ENCODE data around the gene PFDN5. TPM values are rescaled to one million over a fixed set of nuclear protein-coding genes. Genes with fewer than 3 reads are reported as not detected.

Gene PFDN5
- total RNA-seq = 100 to 1,000 TPM; 376 to 383 TPM

DNA sequence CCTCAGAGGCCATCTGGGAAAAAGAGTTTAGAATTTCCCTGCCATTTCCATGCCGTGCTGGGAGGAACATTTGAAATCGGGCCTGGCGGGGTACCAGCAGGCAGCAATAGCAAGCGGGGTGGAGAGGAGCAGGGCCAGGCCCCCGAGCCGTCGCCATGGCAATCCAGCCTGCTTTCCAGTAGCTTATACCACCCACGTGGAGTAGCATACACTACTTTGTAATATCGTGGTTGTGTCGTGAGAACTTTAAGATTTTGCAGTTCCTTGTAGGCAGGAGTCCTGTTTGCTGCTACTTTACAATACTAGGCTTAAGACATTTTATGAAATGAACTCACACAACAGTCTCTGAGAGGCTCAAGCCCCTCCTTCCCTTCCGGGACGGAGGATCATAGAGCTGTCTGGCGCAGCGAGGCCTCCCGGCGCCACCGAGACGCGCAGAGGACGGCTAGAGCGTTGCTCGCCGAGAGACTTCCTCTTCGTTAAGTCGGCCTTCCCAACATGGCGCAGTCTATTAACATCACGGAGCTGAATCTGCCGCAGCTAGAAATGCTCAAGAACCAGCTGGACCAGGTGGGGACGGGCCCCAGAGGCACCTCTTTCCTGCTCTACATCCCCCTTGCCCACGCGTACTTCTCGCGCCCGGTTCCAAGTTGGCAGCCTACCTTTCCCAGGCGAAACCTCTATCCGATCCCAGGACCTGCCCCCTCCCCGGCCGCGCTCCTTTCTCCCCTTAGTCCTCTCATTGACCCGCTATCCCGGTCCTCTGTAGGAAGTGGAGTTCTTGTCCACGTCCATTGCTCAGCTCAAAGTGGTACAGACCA lies at the start of gene PFDN5:
PFDN5 (plus strand) TSS at position 473 of the 821 bp plus-strand sequence; CDS start at position 499, 26 bp downstream.
- peak within 1 kb of the TSS; percentile 95 for H3K27ac Mint-ChIP-seq
- peak; percentile 94 for DNase-seq
- no peaks in the 10 kb centered on the region for H3K9me3 Mint-ChIP-seq
- peaks cover 59% of the 10 kb centered on the region for H3K36me3 Mint-ChIP-seq (ENCODE audit: low read depth)
- CTCF ChIA-PET = interaction anchor here (0.7 to 6.6 kb wide), 13 partner anchors 9 to 180 kb away, joined by 3 to 39 read pairs (median 4); partner anchors contain the start of genes AAAS and ESPL1
- intact Hi-C loops (cut with micrococcal nuclease) = loop anchor here (1.0 to 5.0 kb wide), 10 partner anchors 27 to 432 kb away; partner anchors contain the start of genes CALCOCO1, CSAD, EIF4B and ESPL1
- H3K27me3 Mint-ChIP-seq (ENCODE audit: low read depth) = no peaks in the 10 kb centered on the region
- H3K4me1 Mint-ChIP-seq (ENCODE audit: low read depth) = peaks cover 53% of the 10 kb centered on the region
- H3K4me3 Mint-ChIP-seq = peak within 1 kb of the TSS; percentile 98

DNA sequence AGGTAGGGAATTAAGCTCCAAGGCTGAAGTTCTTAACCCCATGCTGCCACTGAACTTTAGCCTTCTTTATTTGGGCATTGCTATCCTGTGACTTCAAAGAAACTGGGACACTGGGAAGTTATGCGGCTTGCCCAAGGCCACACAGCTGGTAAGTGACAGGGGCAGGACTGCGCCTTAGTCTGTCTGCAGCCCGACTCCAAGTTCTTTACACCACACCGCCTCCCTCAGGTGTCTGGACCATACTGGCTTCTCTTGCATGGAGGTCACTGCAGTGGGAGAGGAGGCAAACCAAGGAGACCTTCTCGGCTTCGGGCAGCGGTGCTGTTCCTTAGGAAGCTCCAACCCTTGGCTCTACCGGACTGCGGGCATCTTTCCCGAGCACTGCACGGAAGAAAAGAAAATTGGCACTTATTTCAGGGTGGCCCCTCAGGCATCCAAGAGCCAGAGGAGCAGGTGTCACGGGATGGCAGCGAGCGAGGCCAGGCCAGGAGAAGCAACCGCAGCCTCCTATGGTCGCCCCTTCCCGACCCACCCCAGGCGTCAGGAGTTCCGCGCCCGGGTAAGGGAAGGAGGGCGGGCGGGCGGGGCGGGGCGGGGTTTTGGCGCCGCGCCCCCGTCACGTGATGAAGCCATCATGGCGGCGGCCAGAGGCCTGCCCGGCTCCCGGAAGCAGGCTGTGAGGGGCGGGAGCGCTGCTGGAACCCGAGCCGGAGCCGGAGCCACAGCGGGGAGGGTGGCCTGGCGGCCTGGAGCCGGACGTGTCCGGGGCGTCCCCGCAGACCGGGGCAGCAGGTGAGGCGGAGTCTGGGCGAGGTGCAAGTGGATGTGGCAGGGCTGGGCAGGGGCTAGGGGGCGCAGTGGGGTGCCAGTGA lies 43.6 kb upstream of the PFDN5 start:
- peak; percentile 85 for DNase-seq
- intact Hi-C loops (cut with micrococcal nuclease) = loop anchor here (1.0 kb wide), 7 partner anchors 17 to 94 kb away; partner anchors contain the start of genes CSAD, ESPL1 and ZNF740
- peak overlapping the region; percentile 87 for H3K27ac Mint-ChIP-seq
- peaks cover 40% of the 10 kb centered on the region for H3K4me1 Mint-ChIP-seq (ENCODE audit: low read depth)
- no peaks in the 10 kb centered on the region for H3K27me3 Mint-ChIP-seq (ENCODE audit: low read depth)
- peaks cover 2% of the 10 kb centered on the region for H3K36me3 Mint-ChIP-seq (ENCODE audit: low read depth)
- CTCF ChIA-PET = interaction anchor here (0.6 to 11.3 kb wide), 15 partner anchors 9 to 153 kb away, joined by 3 to 178 read pairs (median 7); partner anchors contain the start of genes ESPL1 and PFDN5
- peak overlapping the region; percentile 97 for H3K4me3 Mint-ChIP-seq
- H3K9me3 Mint-ChIP-seq = no peaks in the 10 kb centered on the region

DNA sequence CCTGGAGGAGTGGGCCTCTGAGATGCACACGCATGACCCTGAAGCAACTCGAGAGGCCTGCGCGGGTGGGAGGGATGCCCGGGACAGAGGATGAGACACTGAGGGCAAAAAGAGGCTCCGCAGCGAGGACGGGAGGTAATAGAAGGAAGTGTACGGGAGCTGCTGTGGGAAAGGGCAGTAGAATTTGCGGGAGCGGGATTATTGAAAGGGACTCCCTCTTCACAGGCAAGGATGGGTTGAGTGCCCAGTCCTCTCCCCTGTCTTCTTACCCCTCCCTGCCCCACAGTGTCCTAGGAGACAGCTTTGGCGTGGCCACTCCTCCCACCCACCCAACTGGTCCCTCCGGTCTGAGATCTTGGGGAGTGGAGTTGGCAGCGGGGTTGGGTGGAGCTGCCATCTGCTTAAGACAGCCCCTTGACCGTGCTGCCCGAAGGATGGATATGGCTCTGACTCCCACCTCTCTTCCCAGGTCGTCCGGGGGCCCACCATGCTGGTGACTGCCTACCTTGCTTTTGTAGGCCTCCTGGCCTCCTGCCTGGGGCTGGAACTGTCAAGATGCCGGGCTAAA lies 42.9 kb upstream of the PFDN5 start:
- no peaks in the 10 kb centered on the region for H3K27me3 Mint-ChIP-seq (ENCODE audit: low read depth)
- H3K36me3 Mint-ChIP-seq (ENCODE audit: low read depth) = peaks cover 2% of the 10 kb centered on the region
- no peak for DNase-seq
- intact Hi-C loops (cut with micrococcal nuclease) = loop anchor here (1.0 kb wide), 1 partner anchor 16 kb away; the partner anchor contains the start of gene ESPL1
- no peaks in the 10 kb centered on the region for H3K9me3 Mint-ChIP-seq
- CTCF ChIA-PET = interaction anchor here (0.6 to 11.3 kb wide), 8 partner anchors 10 to 152 kb away, joined by 3 to 178 read pairs (median 8); partner anchors contain the start of gene ESPL1
- H3K4me3 Mint-ChIP-seq = peak overlapping the region; percentile 97
- peaks cover 40% of the 10 kb centered on the region for H3K4me1 Mint-ChIP-seq (ENCODE audit: low read depth)
- peak overlapping the region; percentile 87 for H3K27ac Mint-ChIP-seq

DNA sequence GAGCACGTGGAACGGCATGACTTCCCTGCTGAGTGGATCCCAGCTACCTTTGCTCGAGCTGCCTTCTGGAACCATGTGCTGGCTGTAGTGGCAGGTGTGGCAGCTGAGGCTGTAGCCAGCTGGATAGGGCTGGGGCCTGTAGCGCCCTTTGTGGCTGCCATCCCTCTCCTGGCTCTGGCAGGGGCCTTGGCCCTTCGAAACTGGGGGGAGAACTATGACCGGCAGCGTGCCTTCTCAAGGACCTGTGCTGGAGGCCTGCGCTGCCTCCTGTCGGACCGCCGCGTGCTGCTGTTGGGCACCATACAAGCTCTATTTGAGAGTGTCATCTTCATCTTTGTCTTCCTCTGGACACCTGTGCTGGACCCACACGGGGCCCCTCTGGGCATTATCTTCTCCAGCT lies 42.0 kb upstream of the PFDN5 start:
- Mint-ChIP-seq H3K9me3 (no peaks in the 10 kb centered on the region), H3K4me3 (peak overlapping the region; percentile 97), H3K36me3 (ENCODE audit: low read depth) (peaks cover 2% of the 10 kb centered on the region), H3K27me3 (ENCODE audit: low read depth) (no peaks in the 10 kb centered on the region), H3K27ac (peak overlapping the region; percentile 87), H3K4me1 (ENCODE audit: low read depth) (peaks cover 40% of the 10 kb centered on the region)
- intact Hi-C loops (cut with micrococcal nuclease) = no loop called here
- no peak for DNase-seq
- CTCF ChIA-PET = interaction anchor here (0.6 to 11.3 kb wide), 5 partner anchors 11 to 58 kb away, joined by 3 to 178 read pairs (median 7); partner anchors contain the start of gene ESPL1

DNA sequence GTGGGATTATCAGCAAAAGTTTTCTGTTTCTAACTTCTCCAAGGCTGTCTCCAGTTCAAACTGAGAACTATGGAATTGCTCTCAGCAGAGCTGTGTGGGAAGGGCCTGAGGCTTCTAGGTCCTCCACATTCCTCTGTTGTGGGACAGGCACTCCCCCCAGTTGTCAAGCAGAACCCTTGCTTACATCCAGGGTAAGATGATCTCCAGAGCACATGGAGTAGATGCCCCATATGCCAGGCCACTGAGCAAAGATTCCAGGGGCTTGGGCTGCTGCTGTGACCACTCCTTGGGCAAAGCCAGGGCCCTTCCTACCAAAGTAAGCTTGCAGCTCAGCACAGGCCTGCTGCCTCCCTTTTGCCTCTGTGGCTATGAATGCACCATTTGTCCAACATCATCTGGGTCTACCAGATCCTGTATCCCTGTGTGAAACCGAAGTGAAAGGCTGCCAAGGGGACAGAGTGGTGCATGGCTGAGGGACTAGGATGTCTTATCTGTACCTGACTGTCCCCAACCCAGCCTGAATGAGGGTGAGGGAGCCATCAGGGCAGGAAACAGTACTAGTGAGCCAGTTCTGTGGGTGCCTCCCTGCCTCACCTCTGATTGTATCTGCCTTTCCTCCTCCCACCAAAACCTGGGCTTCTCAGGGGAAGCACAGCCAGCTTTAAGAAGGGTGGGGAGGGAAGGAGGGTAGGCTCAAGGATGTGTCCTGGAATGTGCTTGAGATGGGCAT lies 40.4 kb upstream of the PFDN5 start:
- Mint-ChIP-seq H3K9me3 (no peaks in the 10 kb centered on the region), H3K4me1 (ENCODE audit: low read depth) (peaks cover 40% of the 10 kb centered on the region), H3K4me3 (no peak overlapping the region), H3K36me3 (ENCODE audit: low read depth) (peaks cover 2% of the 10 kb centered on the region), H3K27me3 (ENCODE audit: low read depth) (no peaks in the 10 kb centered on the region), H3K27ac (peak overlapping the region; percentile 66)
- no peak for DNase-seq
- intact Hi-C loops (cut with micrococcal nuclease) = no loop called here
- CTCF ChIA-PET = interaction anchor here (0.5 to 11.3 kb wide), 7 partner anchors 12 to 96 kb away, joined by 3 to 178 read pairs (median 9); partner anchors contain the start of genes AAAS and ESPL1

DNA sequence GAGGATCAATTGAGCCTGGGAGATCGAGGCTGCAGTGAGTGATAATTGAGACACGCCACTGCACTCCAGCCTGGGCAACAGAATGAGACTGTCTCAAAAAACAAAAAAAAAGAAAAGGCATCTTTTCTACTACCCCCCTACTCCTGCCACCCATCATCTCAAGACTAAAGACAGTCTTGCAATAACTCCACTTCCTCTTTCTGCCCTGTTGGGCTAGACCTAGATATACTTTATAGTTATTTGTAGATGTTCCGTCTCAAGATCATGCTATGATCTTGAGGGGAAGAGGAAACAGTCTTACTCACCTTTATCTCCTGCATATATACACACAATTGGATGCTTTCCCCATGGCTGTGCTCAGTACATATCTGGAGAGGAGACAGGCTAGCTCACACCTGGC lies 39.3 kb upstream of the PFDN5 start:
- H3K27ac Mint-ChIP-seq = peak overlapping the region; percentile 61
- no peak for DNase-seq
- peaks cover 2% of the 10 kb centered on the region for H3K36me3 Mint-ChIP-seq (ENCODE audit: low read depth)
- CTCF ChIA-PET = interaction anchor here (2.4 to 11.3 kb wide), 4 partner anchors 11 to 95 kb away, joined by 6 to 178 read pairs (median 10); partner anchors contain the start of gene AAAS
- no peaks in the 10 kb centered on the region for H3K27me3 Mint-ChIP-seq (ENCODE audit: low read depth)
- H3K4me3 Mint-ChIP-seq = no peak overlapping the region
- no peaks in the 10 kb centered on the region for H3K9me3 Mint-ChIP-seq
- H3K4me1 Mint-ChIP-seq (ENCODE audit: low read depth) = peaks cover 39% of the 10 kb centered on the region
- intact Hi-C loops (cut with micrococcal nuclease) = no loop called here

DNA sequence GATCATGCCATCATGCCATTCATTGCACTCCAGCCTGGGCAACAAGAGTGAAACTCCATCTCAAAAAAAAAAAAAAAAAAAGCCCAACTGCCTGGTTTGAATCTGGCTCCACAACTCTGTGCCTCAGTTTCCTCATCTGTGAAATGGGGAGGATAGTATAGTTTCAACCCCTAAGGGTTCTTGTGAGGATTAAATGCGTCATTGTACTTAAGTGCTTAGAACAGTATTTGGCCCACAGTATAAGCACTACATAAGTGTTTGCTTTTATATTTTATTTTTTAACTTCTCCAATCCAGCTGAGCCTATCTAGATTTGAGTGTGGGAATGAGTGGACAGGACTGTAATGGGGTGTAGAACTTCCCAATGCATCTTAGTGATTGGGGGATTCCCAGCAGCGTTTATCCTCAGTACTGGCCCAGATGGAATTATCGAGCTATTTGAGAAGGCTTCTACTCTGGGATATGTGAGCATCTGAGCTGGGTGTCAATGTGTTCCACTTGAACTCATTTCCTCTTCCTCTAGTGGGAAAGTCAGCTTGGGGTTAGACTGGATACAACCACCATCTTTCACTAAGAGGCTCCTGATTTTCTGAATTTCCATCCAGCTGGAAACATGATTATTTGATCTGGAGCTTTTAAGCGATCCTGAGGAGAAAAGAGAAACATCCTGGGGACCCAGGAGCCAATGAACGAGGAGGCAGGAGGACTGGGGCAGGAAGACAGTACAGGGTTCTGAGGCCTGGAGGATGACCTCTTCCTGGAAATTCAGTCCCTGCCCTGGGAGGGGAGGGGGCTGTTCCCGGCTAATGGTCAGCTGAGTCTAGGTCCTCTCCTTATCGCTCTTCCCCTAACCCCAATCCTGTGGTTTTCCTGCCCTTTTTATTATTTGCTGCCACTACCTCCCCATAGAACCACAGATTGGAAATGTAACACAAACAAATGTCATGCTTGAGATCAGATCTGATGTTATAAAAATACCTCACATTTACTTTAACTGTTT lies 36.5 kb upstream of the PFDN5 start:
- Mint-ChIP-seq H3K36me3 (ENCODE audit: low read depth) (peaks cover 2% of the 10 kb centered on the region), H3K27ac (no peak overlapping the region), H3K9me3 (no peaks in the 10 kb centered on the region), H3K27me3 (ENCODE audit: low read depth) (no peaks in the 10 kb centered on the region), H3K4me1 (ENCODE audit: low read depth) (peaks cover 20% of the 10 kb centered on the region), H3K4me3 (no peak overlapping the region)
- DNase-seq = no peak
- CTCF ChIA-PET = interaction anchor here (0.9 to 11.3 kb wide), 3 partner anchors 9 to 99 kb away, joined by 4 to 178 read pairs (median 4); partner anchors contain the start of gene ESPL1
- intact Hi-C loops (cut with micrococcal nuclease) = no loop called here

DNA sequence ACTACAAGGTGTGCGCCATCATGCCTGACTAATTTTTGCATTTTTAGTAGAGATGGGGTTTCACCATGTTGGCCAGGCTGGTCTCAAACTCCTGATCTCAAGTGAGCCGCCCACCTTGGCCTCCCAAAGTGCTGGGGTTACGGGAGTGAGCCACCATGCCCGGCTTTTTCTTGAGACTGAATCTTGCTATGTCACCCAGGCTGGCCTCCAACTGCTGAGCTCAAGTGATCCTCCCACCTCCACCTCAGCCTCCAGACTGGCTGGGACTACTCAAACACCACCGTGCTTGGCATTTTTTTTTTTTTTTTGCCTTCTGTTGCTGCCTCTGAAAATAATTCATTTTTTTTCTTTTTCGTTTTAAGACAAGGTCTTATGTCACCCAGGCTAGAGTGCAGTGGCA lies 35.5 kb upstream of the PFDN5 start:
- Mint-ChIP-seq H3K27ac (no peak overlapping the region), H3K9me3 (no peaks in the 10 kb centered on the region), H3K4me3 (no peak overlapping the region), H3K36me3 (ENCODE audit: low read depth) (no peaks in the 10 kb centered on the region), H3K4me1 (ENCODE audit: low read depth) (peaks cover 15% of the 10 kb centered on the region), H3K27me3 (ENCODE audit: low read depth) (no peaks in the 10 kb centered on the region)
- DNase-seq = no peak
- intact Hi-C loops (cut with micrococcal nuclease) = no loop called here
- CTCF ChIA-PET = interaction anchor here (1.3 to 11.3 kb wide), 2 partner anchors 46 to 100 kb away, joined by 4 to 178 read pairs; no protein-coding TSS in a partner anchor

DNA sequence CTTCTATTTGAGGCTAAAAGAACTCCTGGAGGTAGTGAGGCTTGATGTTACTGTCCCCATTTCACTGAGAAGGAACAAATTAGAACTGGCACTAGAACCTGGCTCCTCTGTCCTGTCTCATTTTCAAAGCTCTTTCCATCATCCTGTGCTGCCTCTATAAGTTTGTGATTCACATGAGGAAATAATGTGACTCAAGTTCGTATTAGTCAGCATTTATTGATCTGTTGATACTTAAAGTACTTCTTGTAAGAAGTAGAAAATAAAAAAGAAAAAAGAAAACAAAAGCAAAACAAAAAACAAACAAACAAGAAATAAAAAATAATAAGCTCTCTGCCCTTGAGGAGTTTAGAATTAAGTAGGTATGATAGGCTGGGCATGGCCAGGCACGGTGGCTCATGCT lies 29.6 kb upstream of the PFDN5 start:
- no peak for DNase-seq
- H3K27me3 Mint-ChIP-seq (ENCODE audit: low read depth) = no peaks in the 10 kb centered on the region
- CTCF ChIA-PET = interaction anchor here (1.3 to 9.9 kb wide), 7 partner anchors 9 to 67 kb away, joined by 4 to 141 read pairs (median 13); partner anchors contain the start of genes AAAS and PFDN5
- H3K4me3 Mint-ChIP-seq = no peak overlapping the region
- intact Hi-C loops (cut with micrococcal nuclease) = no loop called here
- H3K9me3 Mint-ChIP-seq = no peaks in the 10 kb centered on the region
- H3K27ac Mint-ChIP-seq = no peak overlapping the region
- peaks cover 22% of the 10 kb centered on the region for H3K4me1 Mint-ChIP-seq (ENCODE audit: low read depth)
- peaks cover 24% of the 10 kb centered on the region for H3K36me3 Mint-ChIP-seq (ENCODE audit: low read depth)

DNA sequence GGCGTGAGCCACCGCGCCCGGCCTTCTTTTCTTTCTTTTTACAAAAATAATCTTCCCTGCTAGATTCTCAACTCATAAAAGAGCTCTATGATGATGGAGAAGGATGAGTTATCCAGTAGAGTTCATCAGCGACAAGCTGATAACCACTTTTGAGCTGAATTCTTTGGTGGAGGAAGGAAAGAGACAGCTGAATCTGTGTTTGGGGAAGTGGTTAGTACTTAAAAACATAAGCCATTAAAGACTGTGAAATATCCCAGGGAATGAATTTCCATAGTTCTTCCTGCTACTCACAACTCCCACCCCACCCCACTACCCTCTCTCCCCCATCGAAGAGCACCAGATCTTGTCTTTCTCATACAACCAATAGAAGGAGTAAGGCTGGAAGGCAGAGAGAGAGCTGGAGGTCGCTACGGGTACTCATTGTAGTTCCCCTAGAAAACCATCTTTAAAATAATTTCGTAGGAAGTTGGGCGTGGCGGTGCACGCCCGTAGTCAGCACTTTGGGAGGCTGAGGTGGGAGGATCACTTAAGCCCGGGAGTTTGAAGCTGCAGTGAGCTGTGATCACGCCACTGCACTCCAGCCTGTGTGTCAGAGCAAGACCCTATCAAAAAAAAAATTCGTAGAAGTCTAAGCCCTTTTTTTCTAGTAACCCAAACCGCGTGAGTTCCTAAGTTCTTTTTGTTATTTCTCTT lies 27.9 kb upstream of the PFDN5 start:
- Mint-ChIP-seq H3K4me1 (ENCODE audit: low read depth) (peaks cover 22% of the 10 kb centered on the region), H3K36me3 (ENCODE audit: low read depth) (peaks cover 36% of the 10 kb centered on the region), H3K27me3 (ENCODE audit: low read depth) (no peaks in the 10 kb centered on the region), H3K9me3 (no peaks in the 10 kb centered on the region), H3K4me3 (peak overlapping the region; percentile 99), H3K27ac (peak overlapping the region; percentile 99)
- DNase-seq = peak; percentile 61
- intact Hi-C loops (cut with micrococcal nuclease) = no loop called here
- CTCF ChIA-PET = interaction anchor here (0.5 to 9.9 kb wide), 24 partner anchors 8 to 202 kb away, joined by 3 to 141 read pairs (median 6); partner anchors contain the start of genes AAAS, CSAD, ITGB7 and PFDN5

All from activated naive CD4-positive, alpha-beta T cell treated with anti-CD3 and anti-CD28 coated beads for 36 hours (primary cell).